SIG-M5 (cell line): Measurements from ENCODE around the gene PRAMEF20.
"Not testable (repeated sequence)": the region's sequence is repeated elsewhere in the genome, so short reads cannot be mapped to it uniquely, and the experiment has no call there.

Experiments used
- DNase-seq: peaks from one replicate; lab custom pipeline; 2025; lab: John Stamatoyannopoulos, UW

PRAMEF20 gene

GRCh38 chr1:13410150-13410549 is at the start of gene PRAMEF20:
PRAMEF20 (plus strand) TSS chr1:13410450; CDS start chr1:13416355, 5,905 bp downstream.
- DNase-seq: not testable (repeated sequence)

- DNase-seq: not testable (repeated sequence)
These were observed 47.9 kb upstream of the PRAMEF20 start for GRCh38 chr1:13362364-13362763.

DNA sequence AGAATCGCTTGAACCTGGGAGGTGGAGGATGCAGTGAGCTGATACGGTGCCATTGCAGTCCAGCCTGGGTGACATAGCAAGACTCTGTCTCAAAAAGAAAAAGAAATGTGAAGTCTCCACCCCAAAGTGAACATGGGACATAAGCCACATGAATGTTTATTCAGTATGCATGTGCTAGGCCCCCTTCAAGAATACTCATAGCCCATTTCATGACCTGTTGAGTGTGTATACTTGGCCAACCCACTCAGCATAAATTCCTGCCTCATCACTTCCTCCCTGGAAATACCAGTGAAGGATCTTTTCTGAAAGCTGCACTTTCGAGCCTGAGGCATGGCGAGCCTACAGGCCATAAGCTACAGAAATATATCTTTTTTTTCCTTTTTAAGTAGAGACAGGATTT is 45.3 kb upstream of the PRAMEF20 start:
- not testable (repeated sequence) for DNase-seq

DNA sequence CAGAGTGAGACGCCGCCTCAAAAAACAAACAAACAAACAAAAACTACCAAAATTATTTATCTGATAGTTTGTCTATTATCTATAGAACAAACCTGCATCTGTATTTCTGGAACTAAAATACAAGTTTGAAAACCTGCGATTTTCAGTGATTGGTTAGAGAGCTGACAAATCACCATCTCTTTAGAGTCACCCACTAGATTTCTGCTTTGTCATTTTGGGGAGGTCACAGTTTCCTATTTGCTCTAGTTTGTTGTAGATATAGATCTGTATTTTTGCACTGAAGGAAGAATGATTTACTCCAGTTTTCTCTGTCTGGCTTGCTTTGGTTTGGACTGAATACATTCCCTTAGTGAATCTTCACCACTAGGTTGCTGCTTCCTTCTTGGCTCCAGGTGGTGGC is 43.7 kb upstream of the PRAMEF20 start:
- DNase-seq: not testable (repeated sequence)

DNA sequence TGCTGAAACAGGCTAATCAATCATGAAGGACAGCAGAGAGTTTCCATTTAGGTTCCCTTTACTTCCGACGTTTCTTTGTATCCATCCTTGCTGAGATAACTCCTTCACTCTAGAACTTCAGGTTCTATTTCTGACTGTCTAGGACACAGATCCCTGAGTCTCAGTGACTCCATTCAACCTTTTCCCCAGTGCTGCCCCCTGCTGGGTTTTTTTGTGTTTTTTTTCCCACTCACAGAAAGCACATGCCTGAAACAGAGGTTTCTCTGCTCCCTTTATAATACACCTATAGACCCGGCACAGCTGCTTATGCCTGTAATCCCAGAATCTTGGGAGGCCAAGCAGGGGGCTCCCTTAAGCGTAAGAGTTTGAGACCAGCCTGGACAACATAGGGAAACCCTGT is 41.7 kb upstream of the PRAMEF20 start:
- DNase-seq: not testable (repeated sequence)

DNA sequence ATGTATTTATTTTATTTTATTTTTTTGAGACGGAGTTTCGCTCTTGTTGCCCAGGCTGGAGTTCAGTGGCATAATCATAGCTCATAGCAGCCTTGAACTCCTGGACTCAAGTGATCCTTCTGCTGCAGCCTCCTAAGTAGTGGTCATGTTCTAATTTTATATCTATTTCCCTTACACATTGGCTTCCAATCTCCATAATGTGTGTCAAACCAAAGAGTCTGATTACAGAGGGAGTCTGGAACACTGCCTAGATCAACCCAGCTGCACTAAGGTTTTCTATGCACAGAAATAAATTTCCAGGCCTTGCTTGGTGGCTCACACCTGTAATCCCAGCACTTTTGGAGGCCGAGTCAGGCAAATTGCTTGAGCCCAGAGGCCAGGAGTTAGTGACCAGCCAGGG is 31.3 kb upstream of the PRAMEF20 start:
- DNase-seq: not testable (repeated sequence)

DNA sequence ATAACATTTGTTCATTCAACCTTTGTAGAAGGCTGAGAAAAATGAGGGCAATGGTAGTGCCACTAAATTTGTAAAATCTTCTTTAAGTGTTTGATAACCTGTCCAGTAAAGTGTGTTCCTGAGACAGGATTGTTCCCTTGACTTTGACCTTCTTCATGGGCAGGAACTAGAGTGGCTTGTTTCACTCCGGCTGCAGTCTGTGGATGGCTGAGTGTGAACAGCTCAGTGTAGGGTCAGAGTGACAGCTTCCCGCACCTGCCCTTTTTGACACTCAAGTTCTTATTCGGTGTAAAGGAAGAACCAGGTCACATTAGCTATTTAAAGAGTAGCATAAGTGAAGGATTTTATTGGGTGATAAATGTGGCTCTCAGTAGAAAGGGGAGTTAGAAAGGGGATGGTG is 29.9 kb upstream of the PRAMEF20 start:
- DNase-seq: not testable (repeated sequence)

GRCh38 chr1:13389332-13389731 is 20.9 kb upstream of the PRAMEF20 start, which contains the start of gene PRAMEF17:
PRAMEF17 (plus strand) TSS chr1:13389632; CDS start chr1:13389658, 26 bp downstream.
- not testable (repeated sequence) for DNase-seq

DNA sequence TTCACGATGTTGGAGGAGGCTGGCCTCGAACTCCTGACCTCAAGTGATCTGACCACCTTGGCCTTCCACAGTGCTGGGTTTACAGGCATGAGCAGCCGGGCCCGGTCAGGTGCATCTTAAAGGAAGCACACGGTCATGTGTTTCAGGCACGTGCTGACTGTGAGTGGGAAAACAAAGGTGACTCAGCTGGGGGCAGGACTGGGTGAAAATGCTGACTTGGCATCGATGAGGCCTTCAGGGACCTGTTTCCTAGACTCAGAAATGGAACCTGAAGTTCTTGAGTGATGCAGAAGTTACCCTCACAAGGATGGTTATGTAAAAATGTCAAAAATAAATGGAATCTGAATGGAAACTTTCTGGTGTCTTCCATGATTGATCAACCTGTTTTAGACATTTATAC is 17.2 kb upstream of the PRAMEF20 start:
- not testable (repeated sequence) for DNase-seq

DNA sequence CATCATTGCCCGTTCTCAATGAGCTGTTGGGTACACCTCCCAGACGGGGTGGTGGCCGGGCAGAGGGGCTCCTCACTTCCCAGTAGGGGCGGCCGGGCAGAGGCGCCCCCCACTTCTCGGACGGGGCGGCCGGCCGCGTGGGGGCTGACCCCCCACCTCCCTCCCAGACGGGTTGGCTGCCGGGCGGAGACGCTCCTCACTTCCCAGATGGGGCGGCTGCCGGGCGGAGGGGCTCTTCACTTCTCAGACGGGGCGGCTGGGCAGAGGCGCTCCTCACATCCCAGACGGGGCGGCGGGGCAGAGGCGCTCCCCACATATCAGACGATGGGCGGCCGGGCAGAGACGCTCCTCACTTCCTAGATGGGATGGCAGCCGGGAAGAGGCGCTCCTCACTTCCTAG is 15.5 kb upstream of the PRAMEF20 start:
- not testable (repeated sequence) for DNase-seq

DNA sequence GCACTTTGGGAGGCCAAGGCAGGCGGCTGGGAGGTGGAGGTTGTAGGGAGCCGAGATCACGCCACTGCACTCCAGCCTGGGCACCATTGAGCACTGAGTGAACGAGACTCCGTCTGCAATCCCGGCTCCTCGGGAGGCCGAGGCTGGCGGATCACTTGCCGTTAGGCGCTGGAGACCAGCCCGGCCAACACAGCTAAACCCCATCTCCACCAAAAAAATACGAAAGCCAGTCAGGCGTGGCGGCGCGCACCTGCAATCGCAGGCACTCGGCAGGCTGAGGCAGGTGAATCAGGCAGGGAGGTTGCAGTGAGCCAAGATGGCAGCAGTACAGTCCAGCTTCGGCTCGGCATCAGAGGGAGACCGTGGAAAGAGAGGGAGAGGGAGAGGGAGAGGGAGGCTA is 14.9 kb upstream of the PRAMEF20 start:
- DNase-seq: not testable (repeated sequence)

- no peak for DNase-seq
These were observed 2.4 kb upstream of the PRAMEF20 start for GRCh38 chr1:13407811-13408210.

GRCh38 chr1:13430495-13430894 is 20.2 kb downstream of the PRAMEF20 start:
- no peak for DNase-seq

GRCh38 chr1:13432251-13432650 is 22.0 kb downstream of the PRAMEF20 start:
- DNase-seq: no peak

DNA sequence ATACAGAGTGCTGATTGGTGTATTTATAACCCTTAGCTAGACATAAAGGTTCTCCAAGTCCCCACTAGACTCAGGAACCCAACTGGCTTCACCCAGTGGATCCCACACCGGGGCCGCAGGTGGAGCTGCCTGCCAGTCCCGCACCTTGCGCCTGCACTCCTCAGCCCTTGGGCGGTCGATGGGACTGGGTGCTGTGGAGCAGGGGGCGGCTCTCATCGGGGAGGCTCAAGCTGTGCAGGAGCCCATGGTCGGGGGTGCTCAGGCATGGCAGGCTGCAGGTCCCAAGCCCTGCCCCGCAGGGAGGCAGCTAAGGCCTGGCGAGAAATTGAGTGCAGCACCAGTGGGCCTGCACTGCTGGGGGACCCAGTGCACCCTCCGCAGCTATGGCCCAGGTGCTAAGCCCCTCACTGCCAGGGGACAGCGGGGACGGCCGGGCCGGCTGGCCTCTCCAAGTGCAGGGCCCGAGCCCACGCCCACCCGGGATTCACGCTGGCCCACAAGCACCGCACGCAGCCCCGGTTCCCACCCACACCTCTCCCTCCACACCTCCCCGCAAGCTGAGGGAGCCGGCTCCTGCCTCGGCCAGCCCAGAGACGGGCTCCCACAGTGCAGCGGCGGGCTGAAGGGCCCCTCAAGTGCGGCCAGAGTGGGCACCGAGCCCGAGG is 23.6 kb downstream of the PRAMEF20 start:
- not testable (repeated sequence) for DNase-seq

- no peak for DNase-seq
These were observed 25.2 kb downstream of the PRAMEF20 start for GRCh38 chr1:13435458-13435857.

- DNase-seq: not testable (repeated sequence)
These were observed 29.0 kb downstream of the PRAMEF20 start for GRCh38 chr1:13439104-13439783.

GRCh38 chr1:13443335-13443979 is 33.2 kb downstream of the PRAMEF20 start:
- DNase-seq: no peak

DNA sequence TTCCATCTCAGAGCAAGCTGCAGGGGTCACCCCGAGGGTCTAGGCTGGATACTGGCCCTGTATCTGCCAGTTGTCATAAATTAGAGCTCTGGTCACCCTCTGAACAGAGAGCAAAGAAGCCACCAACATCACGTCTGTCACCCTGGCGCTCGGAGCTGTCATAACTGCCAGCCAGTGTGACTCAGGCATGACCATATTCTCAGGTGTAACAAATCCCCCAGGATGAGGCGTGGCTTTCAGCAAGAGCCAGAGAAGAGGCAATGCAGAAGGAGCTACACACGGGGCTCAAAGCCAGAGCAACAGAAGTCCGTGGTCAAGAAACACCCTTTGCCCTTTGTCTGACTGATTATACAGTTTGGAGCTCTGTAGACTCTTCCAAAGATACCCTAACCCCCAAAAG is 40.0 kb downstream of the PRAMEF20 start:
- no peak for DNase-seq

DNA sequence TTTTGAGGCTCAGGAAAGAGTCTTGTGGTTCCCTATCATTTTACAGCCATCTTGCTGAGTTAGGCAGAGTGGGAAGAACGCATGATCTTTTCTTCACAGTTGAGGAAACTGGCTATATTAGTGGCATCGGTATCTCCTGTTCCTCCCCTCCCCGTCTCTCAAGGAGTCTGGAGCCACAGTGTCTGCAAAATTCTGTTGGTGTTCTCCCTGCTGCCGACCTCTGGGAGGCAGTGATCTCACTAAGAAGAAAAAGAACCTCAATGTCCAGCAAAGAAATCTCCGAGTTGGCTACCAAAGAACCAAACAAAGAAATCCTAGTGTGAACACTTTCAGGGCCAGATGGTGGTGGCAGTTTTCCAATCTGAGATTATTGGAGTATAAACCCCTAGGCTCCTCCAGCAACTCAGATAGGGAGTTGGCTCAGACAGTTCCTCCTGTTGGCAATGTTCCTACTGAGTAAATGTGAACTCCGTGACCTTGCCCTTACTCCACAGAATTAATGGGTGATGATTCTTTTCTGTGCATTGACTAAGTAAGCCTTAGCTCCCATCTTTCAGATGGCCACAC is 41.2 kb downstream of the PRAMEF20 start:
- no peak for DNase-seq

DNA sequence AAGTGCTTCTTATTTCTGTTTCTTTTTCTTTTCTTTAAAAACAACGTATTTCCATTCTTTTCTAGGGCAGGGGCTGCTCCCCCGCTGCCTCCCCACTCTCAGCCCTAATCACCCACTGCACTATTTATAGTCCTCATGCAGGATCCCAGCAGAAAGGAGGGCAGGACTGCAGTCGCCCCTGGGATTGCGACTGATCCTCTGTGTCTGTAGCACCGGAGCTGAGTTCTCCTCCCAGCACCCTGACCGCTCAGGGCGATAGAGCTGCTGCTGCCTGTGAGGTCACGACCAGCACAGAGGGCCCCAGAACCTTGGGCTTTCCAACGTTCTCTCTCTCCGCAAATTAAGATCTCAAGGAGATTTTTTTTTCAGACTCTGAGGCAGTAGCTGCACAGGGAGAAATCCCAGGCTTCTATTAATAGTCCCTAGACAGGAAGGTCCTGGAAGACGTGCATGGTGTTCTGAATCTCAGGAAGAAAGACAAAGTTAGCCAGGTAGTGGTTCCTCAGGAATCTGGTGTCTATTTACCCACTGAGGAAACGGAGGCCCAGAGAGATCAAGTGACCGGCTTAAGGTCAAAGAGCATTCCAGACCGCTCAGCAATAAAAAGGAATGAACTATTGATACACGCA is 46.8 kb downstream of the PRAMEF20 start:
- no peak for DNase-seq

GRCh38 chr1:13461977-13462376 is 51.7 kb downstream of the PRAMEF20 start:
- DNase-seq: no peak
